NCI-H1436 (cell line): ENCODE results near the gene RER1.

Source experiments
- DNase-seq: peaks from one replicate; lab custom pipeline; 2025; lab: John Stamatoyannopoulos, UW

The RER1 gene

DNA sequence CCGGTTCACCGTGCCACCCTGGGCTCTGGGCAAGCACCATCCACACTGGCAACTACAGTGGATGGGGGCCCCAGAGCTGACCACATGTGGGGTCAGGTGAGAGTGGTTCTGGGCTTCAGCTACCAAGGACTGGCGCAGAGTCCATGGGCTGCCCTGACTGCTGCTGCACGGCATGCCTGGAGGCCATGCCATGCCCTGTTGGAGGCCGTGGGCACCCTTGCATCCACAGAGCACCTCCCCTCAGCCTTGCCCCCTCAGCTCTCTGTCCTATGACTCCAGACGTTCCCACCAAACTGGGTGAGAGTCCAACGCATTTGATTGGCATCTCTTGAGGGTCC lies 15.7 kb upstream of the RER1 start:
- DNase-seq = no peak

DNA sequence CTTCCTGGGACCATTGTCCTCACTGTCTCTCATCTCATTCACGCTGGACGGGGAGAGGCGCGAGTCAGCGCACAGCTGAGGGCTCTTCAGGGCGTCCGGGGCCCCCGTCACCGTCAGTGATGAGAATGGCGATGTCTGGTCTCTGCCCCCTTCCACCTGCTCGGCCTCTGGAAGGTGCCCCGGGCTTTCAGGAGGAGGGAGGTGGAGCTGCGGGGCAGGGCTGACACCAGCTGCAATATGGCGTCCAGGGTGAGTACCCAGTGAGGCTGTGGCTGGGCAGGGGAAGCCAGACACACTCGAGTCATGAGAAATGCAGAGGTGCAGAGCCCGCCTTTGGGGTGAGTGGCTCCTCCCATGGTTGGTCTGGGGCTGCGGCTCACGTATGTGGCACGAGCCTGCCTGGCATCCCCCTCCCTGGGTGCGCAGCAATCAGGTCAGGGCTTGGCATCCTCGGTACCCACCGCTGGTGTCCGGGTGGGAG lies 15.3 kb upstream of the RER1 start:
- DNase-seq = no peak

DNA sequence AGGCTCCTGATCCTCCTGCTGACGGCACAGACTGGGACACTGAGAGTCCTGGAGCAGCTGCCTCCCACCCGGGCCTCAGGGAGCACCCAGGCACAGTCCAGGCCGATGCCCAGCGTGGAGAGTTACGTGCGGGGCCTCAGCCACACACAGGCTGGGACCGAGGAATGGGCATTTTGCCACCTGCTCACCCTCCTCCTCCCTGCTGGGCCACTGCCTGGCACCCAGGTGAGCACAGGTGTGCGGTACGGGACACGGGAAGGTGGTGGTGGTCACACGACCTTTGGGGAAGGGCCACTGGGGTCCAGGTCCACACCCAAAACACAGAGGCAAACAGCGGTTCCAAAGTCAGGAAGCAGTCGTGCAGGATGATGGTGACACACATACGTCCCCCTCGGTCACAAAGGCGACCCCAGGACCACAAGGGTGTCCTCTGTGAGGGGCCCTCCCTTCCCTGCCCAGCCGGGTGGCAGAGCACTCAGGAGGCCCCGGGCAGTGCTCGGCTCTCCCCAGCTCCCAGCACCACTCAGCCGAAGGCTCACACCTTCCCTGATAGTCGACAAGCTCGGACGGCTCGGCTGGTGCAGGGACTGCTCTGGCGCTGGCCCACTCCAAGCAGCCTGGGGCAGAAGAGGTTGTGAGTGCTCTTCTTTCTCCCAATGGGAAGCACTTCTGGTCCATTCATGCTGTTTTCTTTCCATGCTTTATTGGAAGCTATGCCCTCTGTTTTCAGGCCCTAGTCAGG lies 14.5 kb upstream of the RER1 start:
- no peak for DNase-seq

DNA sequence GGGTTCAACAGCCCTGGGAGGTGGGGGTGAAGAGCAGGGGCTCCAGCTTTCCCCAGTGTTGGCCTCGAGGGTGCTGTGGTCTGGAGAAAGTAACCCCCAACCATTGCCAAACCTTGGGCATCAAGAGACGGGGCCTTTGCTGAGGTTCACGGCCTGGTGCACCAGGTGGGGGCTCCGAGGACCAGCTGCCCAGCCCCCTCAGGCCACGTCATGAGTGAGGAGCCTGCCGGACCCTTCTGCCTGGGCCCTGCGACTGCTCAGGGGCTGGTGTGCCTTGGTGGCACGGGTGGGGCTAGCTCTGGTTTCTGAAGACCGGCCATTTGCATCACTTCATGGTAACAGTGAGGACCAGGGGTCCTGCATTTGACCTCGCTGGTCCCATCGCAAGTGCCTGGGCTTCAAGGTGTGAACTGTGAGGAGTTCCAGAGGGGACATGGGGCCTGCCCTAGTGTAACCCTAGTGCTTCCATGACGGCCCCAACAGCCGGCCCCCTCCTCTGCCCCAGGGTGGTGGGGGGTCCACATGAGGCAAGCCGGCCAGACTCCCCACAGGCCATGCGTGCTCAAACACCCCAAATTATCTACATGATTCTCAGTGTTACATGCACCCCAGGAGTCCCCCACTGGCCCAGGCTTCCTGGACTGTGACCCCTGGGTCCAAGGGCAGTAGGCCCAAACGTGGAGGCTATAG lies 13.7 kb upstream of the RER1 start:
- no peak for DNase-seq

DNA sequence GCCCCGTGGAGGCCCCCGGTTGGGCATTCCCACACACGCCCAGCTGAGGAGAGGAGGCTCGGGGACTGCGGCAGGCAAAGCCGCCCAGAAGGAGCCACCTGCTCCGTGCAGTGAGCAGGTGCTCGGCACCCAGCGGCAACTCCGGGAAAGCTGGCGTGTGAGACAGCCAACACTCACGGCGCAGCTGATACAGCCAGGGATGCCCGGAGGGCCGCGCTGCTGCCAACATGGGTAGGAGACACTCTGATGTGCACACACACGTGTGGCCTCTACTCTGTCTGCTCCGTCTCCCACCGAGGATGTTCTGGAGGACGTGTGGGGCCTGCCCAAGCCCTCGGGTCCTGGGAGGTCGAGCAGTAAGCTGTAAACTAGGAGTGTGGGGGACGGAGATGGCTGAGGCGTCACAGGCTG lies 13.2 kb upstream of the RER1 start:
- no peak for DNase-seq

DNA sequence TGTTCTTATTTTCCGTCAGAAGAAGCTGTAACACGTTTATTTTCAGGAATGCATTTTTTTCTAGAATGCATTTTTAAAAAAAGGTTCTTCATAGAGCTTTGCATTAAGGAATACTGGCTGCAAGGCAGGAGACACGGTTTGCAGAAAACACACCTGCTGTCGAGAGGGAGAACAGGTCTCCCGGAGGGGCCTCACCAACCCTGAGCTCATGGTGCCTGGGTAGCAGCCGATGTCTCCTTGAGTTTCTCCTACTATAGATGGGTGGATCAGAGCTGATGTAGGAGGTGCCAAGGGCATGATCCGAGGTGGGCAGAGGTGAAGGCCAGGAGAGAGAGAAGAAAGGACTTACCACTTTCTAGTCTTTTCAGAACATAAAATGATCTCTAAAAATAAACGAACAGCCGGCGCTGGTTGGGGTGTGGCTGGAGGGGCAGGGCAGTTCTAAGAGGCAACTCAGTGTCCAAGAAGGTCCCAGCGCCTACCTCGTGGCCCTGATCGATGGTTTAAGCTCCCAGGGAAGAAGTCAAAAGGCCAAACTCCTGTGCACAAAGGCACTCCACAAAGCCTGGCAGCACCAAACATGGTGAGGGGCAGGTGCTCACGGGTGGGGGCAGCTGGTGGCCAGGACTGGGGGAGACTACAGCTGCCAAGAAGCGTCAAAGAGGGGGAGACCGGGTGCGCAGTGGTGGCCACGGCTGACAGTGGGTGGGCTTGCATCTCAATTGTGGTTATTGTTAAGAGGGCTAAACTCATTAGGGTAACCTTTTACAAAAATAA lies 12.5 kb upstream of the RER1 start:
- no peak for DNase-seq

DNA sequence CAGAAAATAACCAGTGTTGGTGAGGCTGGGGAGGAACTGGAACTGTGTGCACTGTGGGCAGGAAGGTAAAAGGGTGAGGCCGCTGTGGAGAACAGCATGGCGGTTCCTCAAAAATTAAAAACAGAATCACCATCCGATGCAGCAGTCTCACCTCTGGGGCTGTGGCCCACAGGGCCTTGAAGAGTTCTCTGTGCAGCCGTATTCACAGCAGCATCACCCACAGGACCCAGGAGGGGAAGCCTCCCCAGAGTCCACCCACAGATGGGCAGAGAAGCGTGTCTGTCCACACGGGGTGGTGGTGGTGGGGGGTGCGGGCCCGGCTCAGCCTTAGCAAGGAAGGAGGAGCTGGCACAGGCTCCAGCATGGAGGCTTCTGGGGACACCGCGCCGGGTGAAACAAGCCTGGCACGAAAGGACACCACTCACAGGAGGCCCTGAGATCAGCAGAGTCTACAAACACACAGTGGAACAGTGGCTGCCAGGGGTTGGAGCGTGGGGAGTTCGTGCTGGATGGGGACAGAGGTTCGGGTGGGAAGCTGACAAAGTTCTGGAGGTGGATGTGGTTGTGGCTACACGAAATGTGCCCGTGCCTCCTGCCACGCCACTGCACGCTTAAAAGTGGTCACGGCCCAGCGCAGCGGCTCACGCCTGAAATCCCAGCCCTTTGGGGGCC lies 11.8 kb upstream of the RER1 start:
- DNase-seq = no peak

DNA sequence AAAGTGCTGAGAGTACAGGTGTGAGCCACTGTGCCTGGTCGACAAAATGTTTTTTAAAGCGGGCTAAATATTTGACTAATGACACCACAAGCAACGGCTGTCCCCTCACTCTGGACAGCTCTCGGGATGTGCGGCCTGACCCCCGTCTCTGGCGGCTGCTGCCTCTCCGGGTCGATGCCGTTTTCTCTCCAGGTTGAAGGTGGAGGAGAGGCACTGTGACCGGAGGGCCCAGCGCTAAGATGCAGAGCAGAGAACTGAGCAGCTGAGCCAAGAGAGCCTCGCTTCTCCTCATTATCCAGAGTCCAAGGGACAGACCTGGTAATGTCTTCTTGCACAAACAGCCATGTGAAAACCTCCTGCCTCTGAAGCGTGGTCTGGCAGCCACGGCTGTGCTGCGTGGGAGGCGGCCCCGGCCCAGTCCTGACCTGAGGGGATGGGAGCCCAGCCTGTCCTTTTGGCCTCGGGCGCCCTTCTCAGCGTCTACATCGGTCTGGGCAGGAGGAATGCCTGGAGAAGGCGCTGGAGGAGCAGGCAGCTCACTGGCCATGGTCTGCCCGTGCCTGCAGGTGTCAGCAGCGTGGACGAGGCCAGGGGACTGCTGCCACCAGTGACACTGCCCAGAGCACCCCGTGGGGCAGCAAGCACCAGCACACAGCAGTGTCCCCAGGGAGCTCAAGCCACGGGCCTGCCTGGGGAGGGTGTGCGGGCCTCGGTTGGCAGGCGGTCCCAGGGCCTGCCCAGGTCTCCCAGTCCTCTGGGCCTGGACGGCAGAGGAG lies 10.6 kb upstream of the RER1 start:
- no peak for DNase-seq

DNA sequence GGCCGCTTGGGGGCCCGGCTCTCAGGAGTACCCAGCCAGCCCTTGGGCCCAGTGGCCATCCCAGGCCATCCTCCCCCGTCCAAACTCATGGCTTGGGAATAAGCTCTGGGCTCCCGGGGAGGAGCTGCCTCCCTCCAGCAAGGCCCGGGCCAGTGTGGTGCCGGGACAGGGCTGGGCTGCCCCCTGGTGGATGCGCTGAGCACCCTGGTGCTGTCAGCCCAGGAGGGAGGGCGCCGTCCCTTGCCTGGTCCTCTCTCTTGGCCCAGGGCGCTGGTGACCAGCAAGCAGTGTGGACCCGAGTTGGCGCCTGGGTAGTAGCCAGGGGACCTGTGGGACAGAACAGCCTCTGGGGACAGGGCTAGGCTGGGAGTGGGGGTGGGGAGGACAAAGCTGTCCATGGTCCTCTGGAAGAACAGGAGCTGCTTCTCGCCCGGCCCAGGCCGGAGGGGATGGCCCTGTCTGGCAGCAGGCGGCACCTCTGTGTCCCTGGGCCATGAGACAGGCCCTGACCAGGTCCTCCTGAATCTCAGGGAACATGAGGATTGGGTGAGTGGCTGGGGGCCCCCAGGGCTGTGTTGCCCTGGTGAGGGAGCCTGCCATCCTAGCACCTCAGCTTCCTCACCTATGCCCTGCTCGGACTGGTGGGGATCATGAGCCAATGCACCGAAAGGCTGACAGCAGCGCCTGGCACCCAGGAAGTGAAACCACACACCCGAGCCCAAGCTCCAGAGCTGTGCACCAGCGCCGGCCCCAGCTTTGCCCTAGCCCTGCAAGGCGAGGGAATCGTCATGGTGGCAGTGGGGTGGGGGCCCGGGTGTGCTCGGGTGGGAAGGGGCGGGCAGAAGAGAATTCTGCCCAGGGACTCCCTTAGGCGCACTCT lies 9.7 kb upstream of the RER1 start:
- no peak for DNase-seq

DNA sequence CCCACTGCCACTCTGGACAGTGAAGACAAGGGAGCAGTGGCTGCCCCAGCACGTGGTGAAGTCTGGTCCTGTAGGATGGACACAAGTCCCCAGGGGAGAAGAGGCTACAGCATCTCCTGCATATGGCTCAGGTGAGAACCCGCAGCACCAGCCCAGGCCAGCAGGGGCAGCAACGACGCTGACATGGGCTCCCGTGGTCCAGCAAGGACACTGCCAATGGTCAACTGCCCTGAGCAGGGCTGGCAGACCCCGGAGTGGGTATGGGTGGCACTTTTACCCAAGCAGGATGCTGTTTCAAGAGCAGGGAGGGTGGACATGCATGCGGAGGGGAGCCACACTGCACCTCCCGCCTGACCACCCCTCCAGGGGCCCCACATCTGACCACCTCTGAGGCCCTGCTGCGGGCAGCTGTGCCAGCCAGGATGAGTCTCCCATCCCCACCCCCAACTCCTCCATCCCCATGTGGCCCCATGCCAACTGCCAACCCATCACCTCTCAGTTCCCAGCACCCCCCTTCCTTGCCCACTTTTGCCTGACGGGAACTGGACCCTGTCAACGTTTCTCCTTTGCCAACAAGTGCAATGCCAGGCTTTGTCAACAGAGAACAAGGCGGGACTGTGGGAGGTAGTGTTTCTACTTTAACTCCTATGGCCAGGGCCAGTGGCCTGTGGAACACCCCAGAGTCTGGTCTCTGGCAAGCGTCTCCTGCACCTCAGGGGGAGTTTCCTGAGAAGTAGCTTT lies 8.8 kb upstream of the RER1 start:
- no peak for DNase-seq

DNA sequence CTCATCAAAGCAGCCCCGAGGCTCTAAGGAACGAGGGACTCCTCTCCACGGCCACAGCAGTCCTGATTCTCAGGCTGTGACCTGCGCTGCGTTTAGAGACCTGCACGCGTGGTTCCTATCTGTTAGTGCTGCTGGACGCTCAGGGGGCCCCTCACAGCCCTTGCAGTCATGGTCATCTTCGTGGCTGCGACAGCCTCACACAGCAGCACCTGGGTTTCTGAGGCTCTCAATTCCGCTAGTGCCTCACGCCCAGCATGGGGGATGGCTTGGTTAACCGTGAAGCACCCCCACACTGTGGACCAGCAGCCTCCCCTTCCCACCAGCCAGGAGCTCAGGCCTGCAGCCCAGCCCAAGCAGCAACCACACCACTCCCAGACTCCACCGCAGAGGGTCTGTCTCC lies 8.1 kb upstream of the RER1 start:
- no peak for DNase-seq

DNA sequence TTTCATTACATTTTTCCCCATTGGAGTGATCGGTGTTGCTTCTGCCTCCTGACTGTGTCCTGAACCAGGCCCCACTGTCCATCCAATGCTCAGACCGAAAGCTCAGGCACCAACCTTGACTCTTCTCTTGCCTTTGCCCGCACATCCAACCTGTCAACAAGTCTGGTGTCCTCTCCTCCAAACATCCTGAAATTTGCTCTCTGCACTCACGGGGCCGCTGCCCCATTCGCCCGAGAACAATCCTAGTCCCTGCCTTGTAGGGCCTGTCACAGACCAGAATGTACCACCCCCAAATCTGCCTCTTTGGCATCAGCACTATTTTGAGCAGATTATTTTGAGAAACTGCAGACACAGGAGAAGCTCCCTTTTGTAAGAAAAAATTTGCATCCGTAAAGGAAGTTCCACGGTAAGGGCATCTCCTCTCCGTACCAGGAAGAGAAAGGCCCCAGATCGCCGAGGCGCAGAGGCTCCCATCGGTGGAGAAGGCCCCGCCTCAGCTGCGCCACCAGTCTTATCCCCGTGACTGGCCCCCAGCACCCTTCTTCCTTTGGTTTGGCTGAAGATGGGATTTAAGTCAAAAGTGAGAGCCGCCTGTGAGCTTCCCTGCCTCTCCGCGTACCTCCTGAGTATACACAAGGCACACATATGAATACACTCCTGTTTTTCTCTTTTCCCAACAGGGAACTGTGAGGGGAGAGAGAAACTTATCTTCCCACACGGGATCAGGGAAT lies 7.3 kb upstream of the RER1 start:
- DNase-seq = no peak

DNA sequence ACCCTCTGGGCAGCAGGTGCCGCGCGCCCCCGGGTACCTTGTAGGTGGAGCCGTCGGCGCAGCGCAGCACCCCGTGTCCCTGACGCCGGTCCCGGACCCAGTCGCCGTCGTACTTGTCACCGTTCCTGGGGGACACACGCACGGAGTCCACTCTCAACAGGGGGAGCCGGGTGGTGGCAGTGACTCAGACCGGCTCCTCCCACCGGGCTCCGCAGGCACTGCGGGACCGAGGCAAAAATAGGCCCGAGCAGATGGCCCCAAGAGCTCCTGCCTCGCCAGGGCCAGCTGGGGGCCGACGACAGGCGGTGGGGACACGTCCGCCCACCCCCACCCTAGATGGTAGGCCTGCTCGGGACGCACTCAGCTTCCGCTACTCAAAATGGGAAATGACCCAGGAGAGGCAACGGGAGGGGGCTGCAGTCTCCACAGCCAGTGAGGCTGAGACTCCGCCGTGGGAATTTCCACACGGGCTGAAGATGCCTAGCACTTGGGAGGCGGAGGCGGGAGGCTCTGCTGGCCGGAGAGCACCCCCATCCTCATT lies 6.6 kb upstream of the RER1 start:
- no peak for DNase-seq

DNA sequence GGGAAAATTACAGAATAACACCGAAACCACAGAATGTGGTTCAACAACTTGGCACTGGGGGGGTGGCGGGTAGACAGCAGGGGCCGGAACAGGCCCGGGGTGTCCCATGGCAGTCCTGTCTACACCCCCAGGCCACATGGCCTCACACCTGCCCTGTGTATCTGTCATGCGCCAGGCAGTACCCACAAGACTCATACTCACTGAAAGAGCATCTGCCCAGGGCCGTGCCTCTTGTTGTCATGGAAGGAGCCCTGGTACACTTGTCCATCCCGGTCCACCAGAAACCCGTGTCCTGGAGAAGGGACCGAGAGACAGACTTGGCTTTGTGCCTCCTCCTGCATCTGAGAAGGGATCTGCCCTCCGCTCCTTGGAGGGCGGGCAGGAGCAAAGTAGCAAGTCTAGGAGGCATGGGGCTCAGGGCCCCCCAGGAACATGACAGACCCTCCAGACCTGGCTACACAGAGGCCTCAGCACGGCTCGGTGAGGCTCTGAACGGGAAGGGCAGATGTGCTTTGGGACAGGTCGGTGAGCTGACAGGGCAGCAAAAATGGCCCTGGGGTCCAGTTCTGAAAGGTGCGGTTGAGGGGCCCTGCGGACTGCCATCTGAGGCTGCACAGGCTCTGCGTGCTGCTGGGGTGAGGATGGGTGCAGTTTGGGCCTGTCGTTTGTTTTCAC lies 5.9 kb upstream of the RER1 start:
- DNase-seq = no peak

DNA sequence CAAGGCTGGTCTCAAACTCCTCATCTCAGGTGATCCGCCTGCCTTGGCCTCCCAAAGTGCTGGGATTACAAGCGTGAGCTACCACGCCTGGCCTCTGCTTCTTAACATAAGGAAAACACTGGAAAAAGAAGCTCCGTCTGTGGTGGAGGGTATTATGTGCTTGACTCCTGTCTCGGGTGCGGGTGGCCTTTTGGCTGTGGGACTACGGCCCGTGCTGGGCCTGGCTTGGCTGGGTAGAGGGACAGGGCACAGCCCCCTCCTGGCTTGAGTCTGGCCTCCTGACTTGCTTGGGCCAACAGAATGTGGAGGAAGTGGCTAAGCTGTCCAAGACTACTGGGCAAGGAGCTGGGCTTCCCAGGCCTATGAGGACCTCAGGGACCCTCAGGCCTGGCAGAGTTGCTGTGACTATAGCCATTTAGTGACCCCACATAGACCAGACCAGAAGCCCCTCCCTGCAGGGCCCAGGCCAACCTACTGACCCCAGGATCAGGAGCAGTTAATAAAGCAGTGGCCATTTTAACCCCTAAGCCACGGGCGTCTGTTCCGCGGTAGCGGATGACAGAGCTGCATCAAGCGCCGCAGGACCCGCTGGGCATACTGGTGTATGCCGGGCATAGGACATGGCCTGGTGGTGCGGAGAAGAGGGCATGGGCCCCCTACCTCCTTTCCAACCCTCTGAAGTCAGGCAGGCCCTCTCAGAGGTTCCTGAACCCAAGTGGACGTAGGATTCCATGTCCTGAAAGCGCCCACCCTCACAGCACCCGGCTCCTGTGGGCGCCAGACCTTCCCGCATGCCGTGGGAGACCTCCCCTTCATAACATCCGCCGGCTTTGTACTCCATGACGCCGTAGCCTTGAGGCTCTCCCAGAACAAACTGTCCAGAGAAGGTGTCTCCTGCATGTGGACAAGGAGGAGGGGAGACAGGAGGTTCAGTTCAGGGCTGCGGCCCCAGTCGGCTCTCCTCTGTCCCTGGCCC lies 4.7 kb upstream of the RER1 start:
- DNase-seq = no peak

DNA sequence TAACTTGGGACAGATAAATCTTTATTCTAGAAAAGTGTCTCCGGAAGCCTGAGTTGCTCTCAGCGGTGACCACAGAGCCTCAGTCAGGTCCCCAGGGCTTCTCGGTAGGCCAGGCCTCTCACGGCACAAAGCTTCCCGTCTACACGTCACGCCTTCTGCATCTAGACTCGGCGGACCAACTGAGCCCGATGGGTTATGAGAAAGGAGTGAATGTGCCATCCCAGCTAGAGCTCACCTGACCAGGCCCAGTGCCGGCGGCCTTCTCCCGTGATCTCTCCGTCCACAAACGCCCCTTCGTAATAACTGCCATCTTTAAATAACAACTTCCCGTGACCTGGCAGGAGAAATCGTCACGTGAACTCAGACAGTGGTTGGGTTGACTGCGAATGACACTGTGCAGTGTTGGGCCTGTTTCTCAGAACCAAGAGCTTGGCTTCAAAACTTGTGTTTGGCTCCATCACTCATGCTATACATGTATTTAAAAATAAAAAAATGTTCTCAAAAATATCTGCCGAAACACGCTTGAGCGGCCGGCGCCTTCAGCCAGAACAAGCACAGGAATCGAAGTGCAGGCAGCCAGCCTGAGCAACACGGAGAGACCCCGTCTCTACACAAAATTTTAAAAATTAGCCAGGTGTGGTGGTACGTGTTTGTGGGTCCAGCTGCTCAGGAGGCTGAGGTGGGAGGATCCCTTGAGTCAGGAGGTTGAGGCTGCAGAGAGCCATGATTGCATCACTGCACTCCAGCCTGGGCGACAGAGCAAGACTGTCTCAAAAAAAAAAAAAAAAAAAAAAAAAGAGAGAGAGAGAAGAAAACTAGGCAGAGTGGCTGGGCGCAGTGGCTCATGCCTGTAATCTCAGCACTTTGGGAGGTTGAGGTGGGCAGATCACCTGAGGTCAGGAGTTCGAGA lies 3.4 kb upstream of the RER1 start:
- DNase-seq = no peak
